ENCODE results near the gene ZNF407. TPM values are rescaled to one million over a fixed set of nuclear protein-coding genes. Genes with fewer than 3 reads are reported as not detected.

The ZNF407 gene
- total RNA-seq, 1 donor from 2014 or later = 26.7 TPM

GRCh38 chr18:74828200-74828599 lies 230.5 kb downstream of the ZNF407 start:
- no peak overlapping the region for H3K4me3 Mint-ChIP-seq
- peaks cover 5% of the 10 kb centered on the region for H3K4me1 Mint-ChIP-seq
- ATAC-seq (ENCODE audit: low read depth) (no peak), DNase-seq (no peak)
- peaks cover 15% of the 10 kb centered on the region for H3K36me3 Mint-ChIP-seq (ENCODE audit: low read depth)
- H3K9me3 Mint-ChIP-seq = no peaks in the 10 kb centered on the region
- ChIA-PET CTCF (no interaction called here), POLR2A (no interaction called here)
- no peaks in the 10 kb centered on the region for H3K27me3 Mint-ChIP-seq
- intact Hi-C loops (cut with micrococcal nuclease) = no loop called here
- no peak overlapping the region for H3K27ac Mint-ChIP-seq
- no peak for TF ChIP-seq CTCF (IDR thresholded peaks at IDR 0.05)

- intact Hi-C loops (cut with micrococcal nuclease) = no loop called here
- Mint-ChIP-seq H3K36me3 (ENCODE audit: low read depth) (peaks cover 21% of the 10 kb centered on the region), H3K27ac (no peak overlapping the region), H3K27me3 (no peaks in the 10 kb centered on the region), H3K4me1 (no peaks in the 10 kb centered on the region), H3K4me3 (no peak overlapping the region), H3K9me3 (no peaks in the 10 kb centered on the region)
- DNase-seq (no peak), ATAC-seq (ENCODE audit: low read depth) (no peak)
- ChIA-PET POLR2A (no interaction called here), CTCF (no interaction called here)
- TF ChIP-seq CTCF (IDR thresholded peaks at IDR 0.05) = no peak
Observed at GRCh38 chr18:74831571-74832250, 234.0 kb downstream of the ZNF407 start.

- no peaks in the 10 kb centered on the region for H3K4me1 Mint-ChIP-seq
- H3K36me3 Mint-ChIP-seq (ENCODE audit: low read depth) = peaks cover 25% of the 10 kb centered on the region
- no peaks in the 10 kb centered on the region for H3K27me3 Mint-ChIP-seq
- DNase-seq (no peak), ATAC-seq (ENCODE audit: low read depth) (no peak)
- H3K4me3 Mint-ChIP-seq = no peak overlapping the region
- no peaks in the 10 kb centered on the region for H3K9me3 Mint-ChIP-seq
- TF ChIP-seq CTCF (IDR thresholded peaks at IDR 0.05) = no peak
- H3K27ac Mint-ChIP-seq = no peak overlapping the region
- ChIA-PET POLR2A (no interaction called here), CTCF (no interaction called here)
- intact Hi-C loops (cut with micrococcal nuclease) = no loop called here
Observed at GRCh38 chr18:74832381-74832780, 234.7 kb downstream of the ZNF407 start.

DNA sequence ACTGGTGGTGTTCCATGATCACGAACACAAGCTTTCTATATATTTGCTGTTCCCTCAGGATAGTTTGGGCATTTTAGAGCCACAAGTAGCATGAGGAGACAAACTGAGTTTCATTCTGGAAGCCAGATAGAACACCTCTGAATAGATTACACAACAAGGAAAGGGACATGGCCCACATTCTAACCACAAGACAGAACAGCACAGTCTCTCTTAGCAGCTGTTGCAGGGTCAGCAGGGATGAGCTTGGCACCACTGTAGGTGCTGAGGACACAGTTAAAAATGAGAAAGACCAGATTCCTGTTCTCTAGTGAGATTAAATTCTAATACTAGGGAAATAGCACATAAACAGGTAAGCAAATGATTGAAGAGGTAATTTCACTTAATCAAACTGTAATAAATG lies 235.3 kb downstream of the ZNF407 start:
- no peak for DNase-seq
- ChIA-PET POLR2A (no interaction called here), CTCF (no interaction called here)
- no peak for TF ChIP-seq CTCF (IDR thresholded peaks at IDR 0.05)
- intact Hi-C loops (cut with micrococcal nuclease) = no loop called here
- Mint-ChIP-seq H3K27ac (no peak overlapping the region), H3K9me3 (no peaks in the 10 kb centered on the region), H3K27me3 (no peaks in the 10 kb centered on the region), H3K4me3 (no peak overlapping the region), H3K4me1 (no peaks in the 10 kb centered on the region), H3K36me3 (ENCODE audit: low read depth) (peaks cover 31% of the 10 kb centered on the region)
- ATAC-seq (ENCODE audit: low read depth) = no peak

- no peaks in the 10 kb centered on the region for H3K27me3 Mint-ChIP-seq
- H3K9me3 Mint-ChIP-seq = no peaks in the 10 kb centered on the region
- no peak for ATAC-seq (ENCODE audit: low read depth)
- peaks cover 37% of the 10 kb centered on the region for H3K36me3 Mint-ChIP-seq (ENCODE audit: low read depth)
- TF ChIP-seq CTCF (IDR thresholded peaks at IDR 0.05) = no peak
- H3K27ac Mint-ChIP-seq = no peak overlapping the region
- no peak for DNase-seq
- no peaks in the 10 kb centered on the region for H3K4me1 Mint-ChIP-seq
- H3K4me3 Mint-ChIP-seq = no peak overlapping the region
- ChIA-PET POLR2A (no interaction called here), CTCF (no interaction called here)
- intact Hi-C loops (cut with micrococcal nuclease) = no loop called here
Observed at GRCh38 chr18:74834424-74835309, 237.0 kb downstream of the ZNF407 start.
